Keratinocyte (primary cell): ENCODE data around the gene FOSB. TPM values are rescaled to one million over a fixed set of nuclear protein-coding genes. Genes with fewer than 3 reads are reported as not detected.

Experiments
- DNase-seq: peaks from one replicate; pipeline ENCODE4 v3.0.0-alpha.2; 2011; ENCODE audit warnings: low read depth, missing footprints, low spot score
- FAIRE-seq: peaks from 2 replicates; lab custom pipeline; 2011; peaks lifted over from hg19 to GRCh38; lab: Jason Lieb, UNC
- H2AFZ ChIP-seq: 2 replicates; pipeline ENCODE4 v1.6.0; 2012; ENCODE audit warnings: low read length, control low read depth, inconsistent platforms; ENCODE audit not compliant: control insufficient read depth
- H3K27ac ChIP-seq: 2 replicates; pipeline ENCODE4 v1.5.1; 2011; ENCODE audit warnings: low read length; ENCODE audit not compliant: control insufficient read depth, insufficient read depth
- H3K27me3 ChIP-seq: 3 replicates; pipeline ENCODE4 v1.6.0; 2011; ENCODE audit warnings: low read length; ENCODE audit not compliant: control insufficient read depth, insufficient read depth; ENCODE audit errors: extremely low read depth
- H3K36me3 ChIP-seq, 2 experiments: 2 replicates in 1 of 2; 3 replicates in 1 of 2; pipeline ENCODE4 v1.5.1; 2011; ENCODE audit warnings: low read length in 2 of 2, mild to moderate bottlenecking in 1 of 2; ENCODE audit not compliant: control insufficient read depth in 2 of 2, insufficient read depth in 2 of 2; ENCODE audit errors: extremely low read depth in 1 of 2
- H3K4me1 ChIP-seq: 3 replicates; pipeline ENCODE4 v1.5.1; 2011; ENCODE audit warnings: low read length; ENCODE audit not compliant: control insufficient read depth, insufficient read depth; ENCODE audit errors: extremely low read depth
- H3K4me2 ChIP-seq: 3 replicates; pipeline ENCODE4 v1.6.0; 2011; ENCODE audit warnings: low read depth, low read length; ENCODE audit not compliant: control insufficient read depth, insufficient read depth; ENCODE audit errors: extremely low read depth
- H3K4me3 ChIP-seq, 3 experiments: fragments of 200-600 bp in 1 of 3; sonication (generic) in 1 of 3; 2 replicates in 2 of 3; 3 replicates in 1 of 3; pipeline ENCODE4 v1.5.1; 2011 to 2016; ENCODE audit warnings: low read length in 3 of 3, mild to moderate bottlenecking in 3 of 3, control low read depth in 2 of 3, inconsistent platforms in 1 of 3, low read depth in 1 of 3, mixed read lengths in 1 of 3, mixed run types in 1 of 3, moderate library complexity in 1 of 3; ENCODE audit not compliant: control insufficient read depth in 2 of 3, insufficient read depth in 2 of 3; ENCODE audit errors: extremely low read depth in 1 of 3
- H3K79me2 ChIP-seq: 2 replicates; pipeline ENCODE4 v1.6.0; 2012; ENCODE audit warnings: low read length; ENCODE audit not compliant: control insufficient read depth, insufficient read depth
- H3K9ac ChIP-seq: 3 replicates; pipeline ENCODE4 v1.6.0; 2011; ENCODE audit warnings: low read length; ENCODE audit not compliant: control insufficient read depth, insufficient read depth; ENCODE audit errors: extremely low read depth
- H3K9me1 ChIP-seq: 3 replicates; pipeline ENCODE4 v1.6.0; 2011; ENCODE audit warnings: low read length; ENCODE audit not compliant: control insufficient read depth, insufficient read depth; ENCODE audit errors: extremely low read depth
- H3K9me3 ChIP-seq: 2 replicates; pipeline ENCODE4 v1.5.1; 2012; ENCODE audit warnings: low read depth, low read length; ENCODE audit not compliant: control insufficient read depth
- H4K20me1 ChIP-seq: 3 replicates; pipeline ENCODE4 v1.6.0; 2011; ENCODE audit warnings: low read length; ENCODE audit not compliant: control insufficient read depth, insufficient read depth; ENCODE audit errors: extremely low read depth
- CTCF ChIP-seq, 3 experiments: IDR thresholded peaks in 1 of 3; conservative IDR thresholded peaks in 1 of 3; optimal IDR thresholded peaks in 1 of 3; 2 replicates in 2 of 3; 3 replicates in 1 of 3; pipeline versions ENCODE3 to v1.5.1; 2011; ENCODE audit warnings: low read length in 3 of 3, mild to moderate bottlenecking in 3 of 3, moderate library complexity in 2 of 3, control low read depth in 1 of 3, inconsistent platforms in 1 of 3; ENCODE audit not compliant: insufficient read depth in 2 of 3; ENCODE audit errors: extremely low read depth in 1 of 3
- EZH2 ChIP-seq: IDR thresholded peaks from one replicate; pipeline ENCODE4 v1.6.1; 2012; ENCODE audit warnings: inconsistent platforms, mild to moderate bottlenecking, low read length, moderate library complexity
- dilution Hi-C: fragments of 300-500 bp; cut with MboI; formaldehyde crosslinking; loops from one replicate; pipeline ENCODE4 v1.7.0; 2020; ENCODE audit warnings: low sequenced_read_pairs; ENCODE audit not compliant: extremely low pct_ligation_motif_present
- polyA plus RNA-seq, 5 experiments: library from polyadenylated mRNA; depleted of rRNA in 3 of 5; stranded (reverse) in 3 of 5; stranded (forward) in 1 of 5; unstranded in 1 of 5; fragments of >200 nt; gene quantifications; 1 replicate in 1 of 5; 2 replicates in 3 of 5; 3 replicates in 1 of 5; pipeline versions ENCODE4 v1.2.1 to v1.2.3, GENCODE V29; 2011 to 2012; ENCODE audit warnings: missing spikeins in 2 of 5, low read depth in 1 of 5, low replicate concordance in 1 of 5

Gene FOSB
- polyA plus RNA-seq, 1 donor (not counting 4 experiments of a cell fraction or from before 2014, with no cell fraction given) = 4.6 TPM

GRCh38 chr19:45469132-45469944 is 1.5 kb downstream of the FOSB start:
- no peaks in the 10 kb centered on the region for H3K36me3 ChIP-seq
- FAIRE-seq (peak; percentile 82), DNase-seq (peak; percentile 68)
- no peaks in the 10 kb centered on the region for H3K27me3 ChIP-seq
- H3K27ac ChIP-seq = peak overlapping the region; percentile 100
- peak overlapping the region; percentile 76 for H2AFZ ChIP-seq
- no peaks in the 10 kb centered on the region for H3K79me2 ChIP-seq
- peaks cover 18% of the 10 kb centered on the region for H3K4me1 ChIP-seq
- H3K9me1 ChIP-seq = no peaks in the 10 kb centered on the region
- peak overlapping the region; percentile 67 to 98 (median 94) for H3K4me3 ChIP-seq
- TF ChIP-seq EZH2 (no peak), CTCF (optimal IDR thresholded peaks at IDR 0.05 in 1 of 3, IDR thresholded peaks at IDR 0.05 in 1 of 3, conservative IDR thresholded peaks at IDR 0.05 in 1 of 3; ENCODE audit: extremely low read depth in 1 of 3, insufficient read depth in 2 of 3, low read length in 3 of 3) (peak in 1 of 3 experiments; percentile 8)
- peak overlapping the region; percentile 100 for H3K4me2 ChIP-seq
- peak overlapping the region; percentile 99 for H3K9ac ChIP-seq
- dilution Hi-C loops = no loop called here
- H3K9me3 ChIP-seq = no peaks in the 10 kb centered on the region
- no peaks in the 10 kb centered on the region for H4K20me1 ChIP-seq

- Histone ChIP-seq H3K79me2 (no peaks in the 10 kb centered on the region), H3K4me2 (peak overlapping the region; percentile 84), H3K4me3 (peak overlapping the region; percentile 67 to 98 (median 94)), H3K9me3 (no peaks in the 10 kb centered on the region), H3K27me3 (no peaks in the 10 kb centered on the region), H2AFZ (no peak overlapping the region), H3K9ac (peak overlapping the region; percentile 99), H4K20me1 (no peaks in the 10 kb centered on the region), H3K4me1 (peaks cover 18% of the 10 kb centered on the region), H3K9me1 (no peaks in the 10 kb centered on the region), H3K27ac (peak overlapping the region; percentile 100), H3K36me3 (no peaks in the 10 kb centered on the region)
- FAIRE-seq (no peak), DNase-seq (peak; percentile 49)
- dilution Hi-C loops = no loop called here
- TF ChIP-seq EZH2 = no peak
- no peak for TF ChIP-seq CTCF (optimal IDR thresholded peaks at IDR 0.05 in 1 of 3, IDR thresholded peaks at IDR 0.05 in 1 of 3, conservative IDR thresholded peaks at IDR 0.05 in 1 of 3; ENCODE audit: extremely low read depth in 1 of 3, insufficient read depth in 2 of 3, low read length in 3 of 3)
Observed at GRCh38 chr19:45469945-45470761, 2.4 kb downstream of the FOSB start.
